ENCODE results near the gene NCAM1. TPM values are rescaled to one million over a fixed set of nuclear protein-coding genes. Genes with fewer than 3 reads are reported as not detected.

Gene NCAM1
- total RNA-seq, 1 donor from 2014 or later: 76.7 TPM

DNA sequence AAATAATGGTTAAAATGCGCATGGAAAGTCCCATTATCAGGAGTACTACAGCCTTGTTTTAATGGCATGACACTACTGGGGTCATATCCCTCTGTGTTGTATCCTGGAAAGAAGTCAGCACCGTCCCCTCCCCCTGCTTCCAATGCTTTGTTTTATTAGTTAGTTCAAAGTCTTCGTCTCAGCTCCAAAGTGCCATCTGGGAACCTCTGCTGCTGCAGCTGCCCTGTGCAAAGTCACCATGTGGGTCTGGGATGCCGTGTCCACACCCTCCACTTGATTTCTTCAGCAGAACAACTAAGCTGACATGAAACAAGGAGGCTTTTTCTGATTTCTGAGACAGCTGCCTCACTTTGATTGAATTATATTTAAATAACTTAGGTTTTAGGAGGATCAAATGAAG lies 29.5 kb upstream of the NCAM1 start:
- Mint-ChIP-seq H3K36me3 (ENCODE audit: low read depth) (no peaks in the 10 kb centered on the region), H3K4me1 (peaks cover 7% of the 10 kb centered on the region), H3K9me3 (no peaks in the 10 kb centered on the region), H3K27ac (ENCODE audit: unreplicated experiment) (no peak overlapping the region), H3K4me3 (no peak overlapping the region), H3K27me3 (ENCODE audit: low read depth) (no peaks in the 10 kb centered on the region)
- no peak for DNase-seq (ENCODE audit: low read depth, low spot score)
- TF ChIP-seq, protein P1, sequence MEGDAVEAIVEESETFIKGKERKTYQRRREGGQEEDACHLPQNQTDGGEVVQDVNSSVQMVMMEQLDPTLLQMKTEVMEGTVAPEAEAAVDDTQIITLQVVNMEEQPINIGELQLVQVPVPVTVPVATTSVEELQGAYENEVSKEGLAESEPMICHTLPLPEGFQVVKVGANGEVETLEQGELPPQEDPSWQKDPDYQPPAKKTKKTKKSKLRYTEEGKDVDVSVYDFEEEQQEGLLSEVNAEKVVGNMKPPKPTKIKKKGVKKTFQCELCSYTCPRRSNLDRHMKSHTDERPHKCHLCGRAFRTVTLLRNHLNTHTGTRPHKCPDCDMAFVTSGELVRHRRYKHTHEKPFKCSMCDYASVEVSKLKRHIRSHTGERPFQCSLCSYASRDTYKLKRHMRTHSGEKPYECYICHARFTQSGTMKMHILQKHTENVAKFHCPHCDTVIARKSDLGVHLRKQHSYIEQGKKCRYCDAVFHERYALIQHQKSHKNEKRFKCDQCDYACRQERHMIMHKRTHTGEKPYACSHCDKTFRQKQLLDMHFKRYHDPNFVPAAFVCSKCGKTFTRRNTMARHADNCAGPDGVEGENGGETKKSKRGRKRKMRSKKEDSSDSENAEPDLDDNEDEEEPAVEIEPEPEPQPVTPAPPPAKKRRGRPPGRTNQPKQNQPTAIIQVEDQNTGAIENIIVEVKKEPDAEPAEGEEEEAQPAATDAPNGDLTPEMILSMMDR (conservative IDR thresholded peaks at IDR 0.05): no peak

DNA sequence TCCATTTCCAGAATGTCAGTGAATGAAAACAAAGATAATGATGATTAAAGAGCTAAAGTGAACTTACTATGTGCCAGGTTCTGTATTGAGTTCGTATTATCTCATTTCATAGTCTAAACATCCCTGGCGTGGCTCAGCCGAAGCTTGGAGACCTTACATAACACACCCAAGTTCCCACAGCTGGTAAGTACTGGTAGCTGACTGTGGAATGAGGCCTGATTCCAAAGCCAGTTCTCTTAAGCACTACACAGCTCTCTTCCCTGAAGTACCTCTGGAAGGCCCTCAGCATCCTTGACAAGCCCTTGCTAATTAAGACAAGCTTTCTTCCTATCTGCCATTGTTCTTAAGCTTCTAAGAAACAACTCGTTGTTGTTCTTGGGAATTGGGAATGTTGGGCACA lies 28.6 kb upstream of the NCAM1 start:
- peaks cover 7% of the 10 kb centered on the region for H3K4me1 Mint-ChIP-seq
- H3K9me3 Mint-ChIP-seq: no peaks in the 10 kb centered on the region
- H3K27me3 Mint-ChIP-seq (ENCODE audit: low read depth): no peaks in the 10 kb centered on the region
- TF ChIP-seq, protein P1 (conservative IDR thresholded peaks at IDR 0.05): no peak
- no peak for DNase-seq (ENCODE audit: low read depth, low spot score)
- H3K36me3 Mint-ChIP-seq (ENCODE audit: low read depth): no peaks in the 10 kb centered on the region
- H3K27ac Mint-ChIP-seq (ENCODE audit: unreplicated experiment): no peak overlapping the region
- no peak overlapping the region for H3K4me3 Mint-ChIP-seq

DNA sequence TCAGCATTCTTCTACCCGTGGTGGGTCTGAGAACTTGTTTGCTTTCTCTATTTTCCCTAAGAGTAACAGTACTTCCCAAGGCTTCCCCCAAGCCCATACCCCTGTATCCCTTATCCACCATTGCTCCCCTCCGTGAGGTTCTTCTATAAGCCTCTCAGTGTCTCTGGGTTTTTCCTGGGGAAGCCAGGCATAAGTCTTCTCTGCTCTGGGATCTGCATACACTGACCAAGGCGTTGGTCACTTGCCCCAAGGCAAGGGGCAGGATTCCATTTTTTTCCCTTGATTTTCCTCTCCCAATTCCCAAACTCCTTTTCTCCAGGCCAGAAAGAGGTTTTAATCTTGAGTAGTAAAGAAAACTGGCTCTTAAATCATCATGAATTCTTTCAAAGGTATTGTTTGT lies 27.2 kb upstream of the NCAM1 start:
- TF ChIP-seq, protein P1 (conservative IDR thresholded peaks at IDR 0.05): no peak
- DNase-seq (ENCODE audit: low read depth, low spot score): no peak
- Mint-ChIP-seq H3K27ac (ENCODE audit: unreplicated experiment) (no peak overlapping the region), H3K4me1 (peaks cover 7% of the 10 kb centered on the region), H3K36me3 (ENCODE audit: low read depth) (no peaks in the 10 kb centered on the region), H3K4me3 (no peak overlapping the region), H3K9me3 (no peaks in the 10 kb centered on the region), H3K27me3 (ENCODE audit: low read depth) (no peaks in the 10 kb centered on the region)

DNA sequence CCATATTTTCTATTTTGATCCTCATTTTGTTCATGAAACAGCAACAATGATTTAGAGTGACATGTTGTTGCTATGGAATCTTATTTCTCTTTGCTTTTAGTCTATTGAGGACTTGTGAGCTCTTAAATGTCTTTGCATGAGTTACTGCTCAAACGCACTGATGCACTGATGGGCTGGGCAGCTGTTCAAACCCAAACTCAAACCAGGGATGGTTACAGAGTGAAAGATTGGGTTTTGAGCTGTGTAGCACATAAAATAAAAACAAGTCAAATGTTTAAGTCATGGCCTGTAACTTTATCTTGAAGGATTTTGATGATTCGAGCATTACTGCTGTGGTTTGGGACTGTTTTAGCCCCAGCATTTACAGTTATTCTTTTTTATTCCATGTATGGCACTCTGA lies 20.1 kb upstream of the NCAM1 start:
- TF ChIP-seq, protein P1 (conservative IDR thresholded peaks at IDR 0.05): no peak
- Mint-ChIP-seq H3K36me3 (ENCODE audit: low read depth) (no peaks in the 10 kb centered on the region), H3K27ac (ENCODE audit: unreplicated experiment) (no peak overlapping the region)

DNA sequence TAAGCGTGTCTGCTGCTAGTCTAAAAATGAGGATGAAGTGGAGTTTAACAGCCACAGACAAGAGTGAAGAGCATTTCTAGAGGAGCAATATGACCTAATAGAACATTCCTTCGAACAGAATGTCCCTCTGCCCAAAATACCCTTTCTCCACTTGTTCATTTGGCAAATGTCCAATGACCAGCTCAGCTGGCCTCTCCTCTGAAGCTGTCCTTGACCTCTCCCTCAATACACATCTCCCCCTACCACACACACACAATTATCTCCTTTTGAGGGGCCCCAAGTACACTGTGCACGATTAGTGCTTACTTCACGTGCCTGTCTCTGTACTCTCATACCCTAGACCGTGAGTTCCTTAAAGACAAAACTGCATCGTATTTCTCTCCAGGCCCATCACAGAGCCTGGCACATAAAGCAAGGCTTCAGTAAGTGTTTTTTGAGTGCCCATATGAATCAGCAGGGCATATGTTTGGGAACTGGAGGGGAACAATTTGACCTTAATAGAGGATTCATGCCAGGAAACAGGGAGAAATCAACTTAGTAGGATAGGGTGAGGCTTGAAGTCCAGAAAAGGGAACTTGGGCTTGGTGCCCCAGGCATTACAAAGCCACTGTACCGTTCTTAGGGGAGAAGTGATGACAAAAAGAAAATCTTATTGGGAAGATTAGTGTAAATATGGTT lies 18.1 kb upstream of the NCAM1 start:
- TF ChIP-seq, protein P1 (conservative IDR thresholded peaks at IDR 0.05): no peak
- Mint-ChIP-seq H3K36me3 (ENCODE audit: low read depth) (no peaks in the 10 kb centered on the region), H3K27ac (ENCODE audit: unreplicated experiment) (no peak overlapping the region), H3K9me3 (peaks cover 2% of the 10 kb centered on the region), H3K4me3 (no peak overlapping the region), H3K4me1 (no peaks in the 10 kb centered on the region), H3K27me3 (ENCODE audit: low read depth) (no peaks in the 10 kb centered on the region)
- no peak for DNase-seq (ENCODE audit: low read depth, low spot score)

More for the DNA sequence above, 20.1 kb upstream of the NCAM1 start:
- H3K9me3 Mint-ChIP-seq: no peaks in the 10 kb centered on the region
- DNase-seq (ENCODE audit: low read depth, low spot score): no peak
- H3K4me1 Mint-ChIP-seq: no peaks in the 10 kb centered on the region
- H3K4me3 Mint-ChIP-seq: no peak overlapping the region
- no peaks in the 10 kb centered on the region for H3K27me3 Mint-ChIP-seq (ENCODE audit: low read depth)

All from neural crest cell (in vitro differentiated cells).